ENCODE data around the gene CSNK1G1. TPM values are rescaled to one million over a fixed set of nuclear protein-coding genes. Genes with fewer than 3 reads are reported as not detected.

CSNK1G1 gene
- total and polyA plus RNA-seq, 3 donors from 2014 or later: 32.7 to 77.5 (median 59.6) TPM

GRCh38 chr15:64162869-64163658, 192.9 kb downstream of the CSNK1G1 start, which contains the start of gene PPIB:
Gene PPIB, minus strand, starts transcription at chr15:64163022. Its CDS starts 36 bp downstream, at chr15:64162986.
- no peaks in the 10 kb centered on the region for H3K36me3 ChIP-seq (ENCODE audit: low read depth, missing control alignments)
- H3K27ac ChIP-seq: peak within 1 kb of the TSS; percentile 20 to 68
- 0 to 1% methylated on average over 9 to 34 of the region's 69 CpGs for WGBS, 2 donors
- intact Hi-C loops (cut with DNase I; ENCODE audit: low total_unique reads): no loop called here
- no peaks in the 10 kb centered on the region for H3K27me3 ChIP-seq
- TF ChIP-seq POLR2A (IDR thresholded peaks at IDR 0.05): no peak
- TF ChIP-seq, protein P1, sequence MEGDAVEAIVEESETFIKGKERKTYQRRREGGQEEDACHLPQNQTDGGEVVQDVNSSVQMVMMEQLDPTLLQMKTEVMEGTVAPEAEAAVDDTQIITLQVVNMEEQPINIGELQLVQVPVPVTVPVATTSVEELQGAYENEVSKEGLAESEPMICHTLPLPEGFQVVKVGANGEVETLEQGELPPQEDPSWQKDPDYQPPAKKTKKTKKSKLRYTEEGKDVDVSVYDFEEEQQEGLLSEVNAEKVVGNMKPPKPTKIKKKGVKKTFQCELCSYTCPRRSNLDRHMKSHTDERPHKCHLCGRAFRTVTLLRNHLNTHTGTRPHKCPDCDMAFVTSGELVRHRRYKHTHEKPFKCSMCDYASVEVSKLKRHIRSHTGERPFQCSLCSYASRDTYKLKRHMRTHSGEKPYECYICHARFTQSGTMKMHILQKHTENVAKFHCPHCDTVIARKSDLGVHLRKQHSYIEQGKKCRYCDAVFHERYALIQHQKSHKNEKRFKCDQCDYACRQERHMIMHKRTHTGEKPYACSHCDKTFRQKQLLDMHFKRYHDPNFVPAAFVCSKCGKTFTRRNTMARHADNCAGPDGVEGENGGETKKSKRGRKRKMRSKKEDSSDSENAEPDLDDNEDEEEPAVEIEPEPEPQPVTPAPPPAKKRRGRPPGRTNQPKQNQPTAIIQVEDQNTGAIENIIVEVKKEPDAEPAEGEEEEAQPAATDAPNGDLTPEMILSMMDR (IDR thresholded peaks at IDR 0.05): peak in 2 of 3 experiments; percentile 45 to 46
- DNase-seq: peak; percentile 97
- peak within 1 kb of the TSS; percentile 71 to 75 for H3K4me3 ChIP-seq
- H3K4me1 ChIP-seq: peaks cover 20% of the 10 kb centered on the region
- no peaks in the 10 kb centered on the region for H3K9me3 ChIP-seq

GRCh38 chr15:64162478-64162868, 193.5 kb downstream of the CSNK1G1 start:
- no peak for DNase-seq
- 0% methylated on average over 9 to 11 of the region's 21 CpGs for WGBS, 2 donors
- no peak for TF ChIP-seq POLR2A (IDR thresholded peaks at IDR 0.05)
- TF ChIP-seq, protein P1 (IDR thresholded peaks at IDR 0.05): no peak
- Histone ChIP-seq H3K36me3 (ENCODE audit: low read depth, missing control alignments) (no peaks in the 10 kb centered on the region), H3K9me3 (no peaks in the 10 kb centered on the region), H3K27me3 (no peaks in the 10 kb centered on the region), H3K27ac (peak overlapping the region; percentile 20 to 68), H3K4me1 (peaks cover 20% of the 10 kb centered on the region), H3K4me3 (peak overlapping the region; percentile 71 to 75)
- intact Hi-C loops (cut with DNase I; ENCODE audit: low total_unique reads): no loop called here

DNA sequence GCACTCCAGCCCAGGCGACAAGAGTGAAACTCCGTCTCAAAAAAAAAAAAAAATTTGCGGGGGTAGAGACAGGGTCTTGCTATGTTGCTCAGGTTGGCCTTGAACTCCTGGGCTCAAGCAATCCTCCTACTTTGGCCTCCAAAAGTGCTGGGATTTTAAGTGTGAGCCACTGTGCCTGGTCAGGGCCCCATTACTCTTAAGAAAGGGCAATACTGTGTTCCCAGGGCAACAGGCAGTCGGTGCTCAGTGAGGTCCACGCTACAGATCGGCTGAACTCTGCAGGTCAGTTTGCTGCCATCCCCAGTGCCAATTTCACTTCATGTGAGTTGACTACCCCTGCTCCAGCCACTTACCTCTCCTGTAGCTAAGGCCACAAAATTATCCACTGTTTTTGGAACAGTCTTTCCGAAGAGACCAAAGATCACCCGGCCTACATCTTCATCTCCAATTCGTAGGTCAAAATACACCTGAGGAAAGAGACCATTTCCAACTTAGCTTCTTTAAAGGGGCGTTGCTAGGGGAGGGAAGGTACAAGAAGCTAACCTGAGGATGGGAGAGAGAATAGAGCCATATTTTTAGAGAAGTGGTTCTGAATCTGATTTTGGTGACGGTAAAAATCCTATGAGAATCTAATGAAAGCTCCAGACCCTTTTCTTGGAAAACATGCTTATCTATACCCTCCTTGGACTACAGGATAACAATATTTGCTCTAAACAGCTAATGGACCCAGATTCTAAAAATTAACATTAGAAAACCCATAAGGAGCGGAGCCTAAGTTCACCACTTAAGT, 194.1 kb downstream of the CSNK1G1 start:
- no peaks in the 10 kb centered on the region for H3K9me3 ChIP-seq
- DNase-seq: no peak
- 23 to 35% methylated on average over 12 of the region's 12 CpGs for WGBS, 2 donors
- H3K36me3 ChIP-seq (ENCODE audit: low read depth, missing control alignments): no peaks in the 10 kb centered on the region
- intact Hi-C loops (cut with DNase I; ENCODE audit: low total_unique reads): no loop called here
- peaks cover 20% of the 10 kb centered on the region for H3K4me1 ChIP-seq
- peak overlapping the region; percentile 71 to 75 for H3K4me3 ChIP-seq
- no peaks in the 10 kb centered on the region for H3K27me3 ChIP-seq
- H3K27ac ChIP-seq: peak overlapping the region; percentile 20 to 68
- TF ChIP-seq POLR2A (IDR thresholded peaks at IDR 0.05): no peak

DNA sequence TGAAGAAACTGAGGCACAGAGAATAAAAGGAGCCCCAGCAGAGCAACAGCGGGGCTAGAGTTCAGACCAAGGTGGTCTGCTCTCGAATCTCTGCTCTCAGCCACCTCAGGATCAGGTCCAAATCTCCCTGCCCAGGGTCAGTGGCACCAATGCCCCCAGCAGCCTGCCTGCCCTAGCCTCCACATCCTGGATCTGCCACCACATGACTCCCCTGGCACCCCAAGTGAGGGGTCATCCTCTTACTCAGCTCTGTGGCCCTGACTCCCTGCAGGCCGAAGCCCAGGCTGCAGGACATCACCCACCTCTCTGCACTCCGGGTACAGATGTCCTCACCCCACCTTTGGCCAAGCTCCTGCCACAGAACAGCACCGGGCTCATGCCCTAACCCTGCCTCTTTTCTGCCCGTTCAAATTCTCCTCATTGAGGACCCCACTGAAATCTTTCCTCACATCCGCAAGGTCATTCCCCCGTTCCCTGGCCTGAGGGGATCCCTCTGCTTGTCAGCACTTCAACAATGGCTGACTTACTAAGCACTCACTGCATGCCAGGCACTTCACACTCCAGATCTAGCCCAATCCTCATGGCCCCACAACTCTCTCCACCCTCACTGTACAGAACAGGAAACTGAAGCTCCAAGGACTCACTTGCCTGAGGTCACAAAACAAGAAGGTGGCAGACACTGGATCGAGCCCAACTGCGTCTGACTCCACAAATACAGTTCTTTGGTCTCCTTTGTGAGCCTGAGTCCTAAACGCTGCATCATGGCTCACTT, 197.4 kb downstream of the CSNK1G1 start:
- Histone ChIP-seq H3K27ac (no peak overlapping the region), H3K9me3 (no peaks in the 10 kb centered on the region), H3K36me3 (ENCODE audit: low read depth, missing control alignments) (no peaks in the 10 kb centered on the region), H3K4me3 (no peak overlapping the region), H3K27me3 (no peaks in the 10 kb centered on the region), H3K4me1 (peaks cover 16% of the 10 kb centered on the region)
- 89 to 90% methylated on average over 9 to 11 of the region's 11 CpGs for WGBS, 2 donors
- intact Hi-C loops (cut with DNase I; ENCODE audit: low total_unique reads): no loop called here
- DNase-seq: no peak
- TF ChIP-seq, protein P1 (IDR thresholded peaks at IDR 0.05): no peak
- TF ChIP-seq POLR2A (IDR thresholded peaks at IDR 0.05): no peak
